VCaP (cell line): ENCODE results near the gene GARIN5B.

Experiments
- H3K27ac ChIP-seq: fragments of 450-650 bp; 2 replicates; pipeline ENCODE4 v1.5.1; 2017
- CTCF ChIP-seq: fragments of 450-650 bp; conservative IDR thresholded peaks from 2 replicates; pipeline ENCODE4 v1.5.1; 2017; ENCODE audit warnings: mild to moderate bottlenecking, moderate library complexity

GARIN5B gene

DNA sequence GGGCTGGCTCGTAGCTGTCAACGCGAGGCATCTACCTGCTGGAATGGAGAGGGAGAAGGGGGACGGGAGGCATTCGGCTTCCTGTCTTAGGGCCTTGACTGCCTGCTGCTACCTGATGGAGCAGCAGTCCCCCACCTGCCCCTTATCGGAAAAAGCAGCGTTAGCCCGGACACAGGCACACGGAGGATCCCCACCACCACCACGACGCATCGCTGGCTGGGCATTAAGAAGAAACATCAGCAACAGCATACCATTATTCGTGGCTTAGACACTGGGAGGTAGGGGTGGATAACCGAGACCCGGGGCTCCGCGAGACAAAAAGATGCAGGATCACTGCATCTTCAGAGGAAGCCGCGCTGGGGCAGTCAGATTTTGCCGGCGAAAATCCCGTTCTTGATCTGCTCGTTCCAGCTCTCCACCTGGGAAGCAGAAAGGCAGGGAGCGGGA lies 9.7 kb downstream of the GARIN5B start:
- no peak for TF ChIP-seq CTCF
- no peak overlapping the region for H3K27ac ChIP-seq

- no peak for TF ChIP-seq CTCF
- H3K27ac ChIP-seq = no peak overlapping the region
These were observed 10.4 kb downstream of the GARIN5B start for GRCh38 chr19:55352549-55353145.

- TF ChIP-seq CTCF = no peak
- no peak overlapping the region for H3K27ac ChIP-seq
These were observed 11.0 kb downstream of the GARIN5B start for GRCh38 chr19:55352040-55352439.

GRCh38 chr19:55350620-55351315 lies 12.3 kb downstream of the GARIN5B start:
- H3K27ac ChIP-seq = no peak overlapping the region
- no peak for TF ChIP-seq CTCF

DNA sequence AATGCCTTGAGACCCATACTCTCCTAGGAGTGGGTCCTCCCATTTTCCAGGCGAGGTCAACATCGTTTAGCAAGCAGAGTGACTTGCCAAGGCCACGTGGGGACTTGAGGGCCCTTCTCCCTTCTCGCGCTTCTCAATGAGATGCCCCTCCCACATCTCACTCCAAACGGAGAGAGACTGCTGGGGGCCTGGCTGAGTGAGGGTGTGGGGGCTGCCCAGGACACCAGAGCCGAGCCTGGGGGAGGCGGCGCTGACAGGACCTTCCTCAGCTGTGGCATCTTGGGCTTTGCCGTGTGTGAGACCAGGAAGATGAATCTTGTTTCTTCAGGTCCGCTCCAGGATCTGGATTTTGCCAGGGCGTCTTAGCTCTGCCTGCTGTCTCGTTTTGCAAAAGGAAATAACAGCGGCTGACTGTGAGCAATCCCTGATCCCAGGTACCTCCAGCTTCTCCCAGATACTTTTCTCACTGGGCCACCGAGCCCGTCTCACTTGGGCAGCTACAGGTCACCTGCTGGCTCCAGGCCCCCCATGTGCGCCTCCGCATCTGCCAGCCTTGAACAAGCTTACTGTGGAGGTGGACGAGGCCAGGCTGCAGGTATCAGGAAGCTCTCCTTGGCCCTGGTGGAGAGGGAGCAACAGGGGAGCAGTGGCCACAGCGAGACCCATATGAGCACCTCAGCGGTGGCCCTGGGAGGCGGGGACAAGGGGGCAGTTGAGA lies 14.6 kb downstream of the GARIN5B start:
- TF ChIP-seq CTCF = no peak
- no peak overlapping the region for H3K27ac ChIP-seq

DNA sequence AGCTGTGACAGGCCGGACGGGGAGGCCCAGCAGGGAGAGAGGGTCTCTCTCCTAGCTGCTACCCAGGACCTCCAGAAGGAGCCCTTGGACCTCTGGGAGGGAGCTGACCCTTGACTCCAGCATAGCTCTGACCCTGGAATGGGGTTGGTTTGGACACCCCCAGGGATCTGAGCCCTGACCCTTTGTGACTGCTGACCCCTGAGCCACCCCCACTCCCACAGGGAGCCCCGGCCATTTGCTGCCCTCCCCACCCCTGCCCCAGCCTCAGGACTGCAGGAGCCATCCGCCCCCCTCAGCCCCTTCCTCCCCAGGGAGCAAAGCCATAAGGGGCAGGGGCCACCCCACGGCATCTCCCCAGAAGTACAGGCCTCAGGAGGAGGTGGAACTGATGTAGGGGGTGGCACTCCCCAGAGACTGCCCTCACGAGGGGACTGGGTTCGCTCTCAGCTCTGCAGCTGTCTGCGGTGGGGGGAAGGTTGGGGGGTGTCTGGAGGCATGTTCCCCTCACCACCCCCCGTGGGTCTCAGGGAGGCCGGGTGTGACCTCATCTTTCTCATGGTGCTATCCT lies 15.5 kb downstream of the GARIN5B start:
- H3K27ac ChIP-seq = no peak overlapping the region
- TF ChIP-seq CTCF = no peak
